RPMI8226 (cell line): ENCODE results near the gene JUNB.
A peak's percentile ranks its signal among the peaks of the same experiment; 100 is the strongest.
"Not testable (repeated sequence)": the region's sequence is repeated elsewhere in the genome, so short reads cannot be mapped to it uniquely, and the experiment has no call there.

ENCODE experiments used
- DNase-seq: peaks from one replicate; pipeline ENCODE4 v3.0.0-alpha.2; 2015

JUNB gene

GRCh38 chr19:12789904-12790619 lies 1.2 kb upstream of the JUNB start:
- DNase-seq, result peak; percentile 98

- DNase-seq, result no peak
These were observed 500 bp upstream of the JUNB start for GRCh38 chr19:12790628-12791344.

GRCh38 chr19:12792051-12792852 lies 966 bp downstream of the JUNB start:
- peak; percentile 93 for DNase-seq

GRCh38 chr19:12792853-12793289 lies 1.6 kb downstream of the JUNB start:
- DNase-seq, result no peak

GRCh38 chr19:12793290-12794195 lies 2.3 kb downstream of the JUNB start:
- DNase-seq, result peak; percentile 94

- no peak for DNase-seq
These were observed 3.1 kb downstream of the JUNB start for GRCh38 chr19:12794196-12794941.

GRCh38 chr19:12794971-12795381 lies 3.7 kb downstream of the JUNB start:
- no peak for DNase-seq

GRCh38 chr19:12796146-12797071 lies 5.1 kb downstream of the JUNB start:
- DNase-seq, result peak; percentile 78

GRCh38 chr19:12797141-12797587 lies 5.9 kb downstream of the JUNB start:
- DNase-seq, result no peak

- DNase-seq, result not testable (repeated sequence)
These were observed 6.3 kb downstream of the JUNB start for GRCh38 chr19:12797607-12798006.

GRCh38 chr19:12799742-12800465 lies 8.6 kb downstream of the JUNB start:
- no peak for DNase-seq

- DNase-seq, result no peak
These were observed 9.1 kb downstream of the JUNB start for GRCh38 chr19:12800466-12800770.

GRCh38 chr19:12800923-12801465 lies 9.7 kb downstream of the JUNB start:
- peak; percentile 39 for DNase-seq

GRCh38 chr19:12801466-12802266 lies 10.4 kb downstream of the JUNB start, which contains the start of the genes PRDX2 and THSD8:
Gene PRDX2, minus strand, starts transcription at chr19:12801800. Its CDS starts 539 bp downstream, at chr19:12801261.
Gene THSD8, plus strand, starts transcription at chr19:12802069. Its CDS starts 3 bp downstream, at chr19:12802072.
- DNase-seq, result peak; percentile 93

GRCh38 chr19:12802267-12803106 lies 11.2 kb downstream of the JUNB start:
- no peak for DNase-seq

GRCh38 chr19:12804051-12804450 lies 12.8 kb downstream of the JUNB start:
- no peak for DNase-seq
